C4-2B (cell line): ENCODE measurements around the gene SKIC3.

ENCODE experiments used
- CTCF ChIP-seq: fragments of 450-650 bp; conservative IDR thresholded peaks from 2 replicates; pipeline ENCODE4 v1.5.1; 2017; ENCODE audit warnings: mild to moderate bottlenecking
- ZFX ChIP-seq: fragments of 450-650 bp; IDR thresholded peaks from 2 replicates; pipeline ENCODE4 v1.6.1; 2017

DNA sequence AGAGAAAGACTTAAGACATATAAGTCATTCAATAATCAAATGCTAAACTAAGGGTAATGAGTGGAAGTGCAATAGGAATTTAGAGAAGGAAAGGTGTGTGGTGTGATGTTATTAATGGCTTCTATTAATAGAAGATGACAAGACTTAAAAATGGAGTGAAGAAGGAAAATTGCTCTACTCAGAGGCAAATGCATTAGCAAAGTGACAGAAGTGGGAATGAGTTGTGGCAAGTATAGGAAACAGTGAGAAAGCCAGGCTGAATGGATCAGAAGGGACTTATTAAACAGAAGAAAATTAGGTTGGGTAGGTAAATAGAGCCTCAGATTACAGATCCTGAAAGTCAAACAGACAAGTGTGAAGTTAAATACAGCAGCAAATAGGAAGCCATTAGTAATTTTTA, 5.7 kb downstream of the SKIC3 start:
- TF ChIP-seq CTCF (no peak), ZFX (no peak)
